HUES64 (cell line): Measurements from ENCODE around the gene DDHD1.

Source experiments
- H3K27ac ChIP-seq: 2 replicates; pipeline ENCODE4 v1.7.0; 2013; ENCODE audit warnings: low read depth, low read length, inconsistent platforms
- H3K27me3 ChIP-seq: 2 replicates; pipeline ENCODE4 v1.6.1; 2013; ENCODE audit warnings: mild to moderate bottlenecking, low read length; ENCODE audit not compliant: insufficient read depth
- H3K36me3 ChIP-seq: 2 replicates; pipeline ENCODE4 v1.6.1; 2013; ENCODE audit warnings: mild to moderate bottlenecking, low read length; ENCODE audit not compliant: insufficient read depth
- H3K4me1 ChIP-seq: 2 replicates; pipeline ENCODE4 v1.6.1; 2013; ENCODE audit warnings: mild to moderate bottlenecking, low read length, moderate library complexity; ENCODE audit not compliant: insufficient read depth
- H3K4me3 ChIP-seq: 2 replicates; pipeline ENCODE4 v1.5.1; 2013; ENCODE audit warnings: mild to moderate bottlenecking, low read length, moderate library complexity
- H3K9ac ChIP-seq: 2 replicates; pipeline ENCODE4 v1.6.1; 2013; ENCODE audit warnings: mild to moderate bottlenecking, low read depth, low read length
- H3K9me3 ChIP-seq: 2 replicates; pipeline ENCODE4 v1.6.1; 2013; ENCODE audit warnings: low read depth, low read length; ENCODE audit not compliant: insufficient read depth
- WGBS: fragments of 150-250, 120-280 bp; methylation state at CpG from one replicate; pipeline ENCODE4 v1.1.7; 2013; ENCODE audit warnings: missing lambda C conversion rate; 5-methylcytosine and 5-hydroxymethylcytosine counted together

Gene DDHD1

DNA sequence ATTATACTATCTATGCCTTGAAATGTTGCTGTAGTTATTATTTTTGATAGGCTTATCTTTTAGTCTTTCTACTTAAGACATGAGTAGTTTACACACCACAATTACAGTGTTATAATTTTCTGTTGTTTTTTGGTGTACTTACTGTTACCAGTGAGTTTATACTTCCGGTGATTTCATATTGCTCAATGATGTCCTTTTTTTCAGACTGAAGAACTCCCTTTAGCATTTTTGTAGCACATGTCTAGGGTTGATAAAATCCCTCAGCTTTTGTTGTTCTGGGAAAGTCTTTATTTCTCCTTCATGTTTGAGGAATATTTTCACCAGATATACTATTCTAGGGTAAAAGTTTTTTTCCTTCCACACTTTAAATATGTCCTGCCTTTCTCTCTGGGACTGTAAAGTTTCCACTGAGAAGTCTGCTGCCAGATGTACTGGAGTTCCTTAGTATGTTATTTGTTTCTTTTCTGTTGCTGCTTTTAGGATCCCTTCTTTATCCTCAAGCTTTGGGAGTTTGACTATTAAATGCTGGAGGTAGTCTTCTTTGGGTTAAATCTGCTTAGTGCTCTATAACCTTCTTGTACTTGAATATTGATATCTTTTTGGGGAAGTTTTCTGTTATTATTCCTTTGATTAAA, 160.8 kb downstream of the DDHD1 start:
- no peaks in the 10 kb centered on the region for H3K9me3 ChIP-seq
- no peaks in the 10 kb centered on the region for H3K4me1 ChIP-seq
- no peak overlapping the region for H3K4me3 ChIP-seq
- H3K27ac ChIP-seq: no peak overlapping the region
- WGBS: 83% methylated on average over 1 of the region's 1 CpG
- H3K27me3 ChIP-seq: no peaks in the 10 kb centered on the region
- H3K9ac ChIP-seq: no peak overlapping the region
- no peaks in the 10 kb centered on the region for H3K36me3 ChIP-seq

GRCh38 chr14:52988139-52988538, 165.0 kb downstream of the DDHD1 start:
- Histone ChIP-seq H3K4me3 (no peak overlapping the region), H3K4me1 (no peaks in the 10 kb centered on the region), H3K27ac (no peak overlapping the region), H3K9me3 (no peaks in the 10 kb centered on the region), H3K9ac (no peak overlapping the region), H3K36me3 (no peaks in the 10 kb centered on the region), H3K27me3 (no peaks in the 10 kb centered on the region)

GRCh38 chr14:52987514-52987913, 165.6 kb downstream of the DDHD1 start:
- no peak overlapping the region for H3K4me3 ChIP-seq
- no peak overlapping the region for H3K9ac ChIP-seq
- no peaks in the 10 kb centered on the region for H3K27me3 ChIP-seq
- H3K36me3 ChIP-seq: no peaks in the 10 kb centered on the region
- WGBS: 80% methylated on average over 3 of the region's 3 CpGs
- H3K27ac ChIP-seq: no peak overlapping the region
- no peaks in the 10 kb centered on the region for H3K4me1 ChIP-seq
- no peaks in the 10 kb centered on the region for H3K9me3 ChIP-seq

DNA sequence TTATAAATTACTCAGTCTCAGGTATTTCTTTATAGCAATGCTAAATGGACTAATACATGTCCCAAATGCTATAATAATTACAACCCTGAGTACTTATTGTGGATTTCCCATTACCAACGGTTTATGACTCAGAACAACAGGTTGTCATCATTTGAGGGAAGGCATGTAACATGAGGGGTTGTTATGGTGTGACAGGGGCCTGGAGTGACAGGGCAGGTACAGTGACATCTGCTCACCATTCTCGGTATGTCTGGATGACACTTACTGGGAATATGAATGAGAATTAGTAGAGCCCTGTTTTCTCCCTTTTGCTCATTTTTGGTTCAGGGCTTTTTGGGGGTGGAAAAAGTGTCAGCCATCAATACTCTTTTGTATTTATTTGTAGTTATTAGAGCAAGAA, 166.1 kb downstream of the DDHD1 start:
- WGBS: 67% methylated on average over 2 of the region's 2 CpGs
- Histone ChIP-seq H3K36me3 (no peaks in the 10 kb centered on the region), H3K4me3 (no peak overlapping the region), H3K9me3 (no peaks in the 10 kb centered on the region), H3K27ac (no peak overlapping the region), H3K27me3 (no peaks in the 10 kb centered on the region), H3K4me1 (no peaks in the 10 kb centered on the region), H3K9ac (no peak overlapping the region)
